HCT116 (cell line): ENCODE results near the gene METTL21C. TPM values are rescaled to one million over a fixed set of nuclear protein-coding genes. Genes with fewer than 3 reads are reported as not detected.

Experiments used
- ATAC-seq: fragments of 200-7000 bp; cut with Tn5 transposase; 2 replicates; pipeline ENCODE4 v1.9.1; 2020; ENCODE audit warnings: mild to moderate bottlenecking, moderate library complexity
- BruUV-seq: library from RNA; stranded (reverse); fragments of 400-500 nt; replicated peaks from 2 replicates; lab custom pipeline; 2021; lab: Mats Ljungman, UMichigan
- CTCF ChIA-PET: fragments of 300-600 bp; sonication (Branson Sonifier 250); formaldehyde crosslinking; loops from one replicate; lab custom pipeline; 2021; ENCODE audit warnings: antibody characterized with exemption; lab: Charles Lee
- POLR2A ChIA-PET: fragments of 300-600, 350-600 bp; sonication (Branson Sonifier 250); formaldehyde crosslinking; loops from one replicate; lab custom pipeline; 2021; ENCODE audit warnings: antibody characterized with exemption; lab: Charles Lee
- RAD21 ChIA-PET, 2 experiments: fragments of 300-600 bp; sonication (Branson Sonifier 250); formaldehyde crosslinking; loops; one replicate each; lab custom pipeline; 2023; ENCODE audit warnings: low total read pairs in 2 of 2; ENCODE audit not compliant: uncharacterized antibody in 2 of 2, unreplicated experiment in 2 of 2, low non-redundant PET in 1 of 2; lab: Charles Lee
- DNase-seq: peaks from one replicate; pipeline ENCODE4 v3.0.0-alpha.2; 2010; ENCODE audit warnings: low read depth, low spot score
- H2AFZ ChIP-seq: fragments of 200-600 bp; shearing (Covaris generic), sonication (generic); 2 replicates; pipeline ENCODE4 v1.6.1; 2017; ENCODE audit warnings: low read depth, mixed run types, mixed read lengths, antibody characterized with exemption, low read length; ENCODE audit not compliant: poor library complexity, severe bottlenecking
- H3K27ac ChIP-seq: 2 replicates; pipeline ENCODE4 v1.5.1; 2012; ENCODE audit warnings: low read depth, low read length
- H3K27me3 ChIP-seq: fragments of 200-600 bp; sonication (generic); 2 replicates; pipeline ENCODE4 v1.6.1; 2016; ENCODE audit warnings: mixed run types, low read length, mixed read lengths; ENCODE audit not compliant: insufficient read depth
- H3K36me3 ChIP-seq, 2 experiments: fragments of 200-500 bp in 1 of 2; fragments of 200-600 bp in 1 of 2; sonication (Bioruptor generic) in 1 of 2; sonication (generic) in 1 of 2; 2 replicates each; pipeline versions ENCODE4 v1.5.1 to v1.6.1; 2014 to 2016; ENCODE audit warnings: low read length in 2 of 2, inconsistent platforms in 1 of 2, mixed read lengths in 1 of 2, mixed run types in 1 of 2; ENCODE audit not compliant: insufficient read depth in 2 of 2, control insufficient read depth in 1 of 2
- H3K4me1 ChIP-seq, 2 experiments: fragments of 200-600 bp in 1 of 2; sonication (generic) in 1 of 2; 2 replicates each; pipeline versions ENCODE4 v1.5.1 to v1.6.1; 2012 to 2017; ENCODE audit warnings: low read length in 2 of 2, inconsistent platforms in 1 of 2, mild to moderate bottlenecking in 1 of 2, mixed read lengths in 1 of 2, mixed run types in 1 of 2, moderate library complexity in 1 of 2; ENCODE audit not compliant: insufficient read depth in 2 of 2, control insufficient read depth in 1 of 2
- H3K4me2 ChIP-seq: fragments of 200-600 bp; sonication (generic); 2 replicates; pipeline ENCODE4 v1.6.1; 2017; ENCODE audit warnings: mixed run types, low read length, mixed read lengths
- H3K4me3 ChIP-seq, 2 experiments: fragments of 200-600 bp in 1 of 2; sonication (generic) in 1 of 2; replicated peaks in 1 of 2; 2 replicates each; pipeline ENCODE4 v1.5.1; 2011 to 2016; ENCODE audit warnings: low read length in 2 of 2, control low read depth in 1 of 2, low read depth in 1 of 2, mild to moderate bottlenecking in 1 of 2, mixed read lengths in 1 of 2, mixed run types in 1 of 2
- H3K79me2 ChIP-seq: fragments of 200-600 bp; sonication (generic); 2 replicates; pipeline ENCODE4 v1.6.1; 2017; ENCODE audit warnings: mild to moderate bottlenecking, mixed run types, low read length, moderate library complexity, mixed read lengths; ENCODE audit not compliant: insufficient read depth
- H3K9ac ChIP-seq: fragments of 200-600 bp; sonication (generic); 2 replicates; pipeline ENCODE4 v1.6.1; 2016; ENCODE audit warnings: low read length, mixed read lengths
- H3K9me2 ChIP-seq: fragments of 200-600 bp; sonication (generic), shearing (Covaris generic); 2 replicates; pipeline ENCODE4 v1.6.1; 2017; ENCODE audit warnings: mixed run types, mild to moderate bottlenecking, moderate library complexity; ENCODE audit not compliant: insufficient read depth
- H3K9me3 ChIP-seq, 2 experiments: fragments of 200-500 bp in 1 of 2; fragments of 200-600 bp in 1 of 2; sonication (Bioruptor generic) in 1 of 2; sonication (generic) in 1 of 2; 2 replicates each; pipeline ENCODE4 v1.6.1; 2014 to 2017; ENCODE audit warnings: low read length in 2 of 2, mixed read lengths in 2 of 2, inconsistent platforms in 1 of 2, low read depth in 1 of 2, mild to moderate bottlenecking in 1 of 2, mixed run types in 1 of 2, moderate library complexity in 1 of 2; ENCODE audit not compliant: control insufficient read depth in 1 of 2, insufficient read depth in 1 of 2
- H4K20me1 ChIP-seq: fragments of 200-600 bp; sonication (generic), shearing (Covaris generic); 2 replicates; pipeline ENCODE4 v1.6.1; 2017; ENCODE audit warnings: mixed run types, mild to moderate bottlenecking, moderate library complexity; ENCODE audit not compliant: insufficient read depth
- CBX3 ChIP-seq: IDR thresholded peaks from 2 replicates; pipeline ENCODE4 v1.6.1; 2012; ENCODE audit warnings: low read depth
- CEBPB ChIP-seq: IDR thresholded peaks from 2 replicates; pipeline ENCODE4 v1.6.1; 2012; ENCODE audit warnings: low read depth
- EZH2phosphoT487 ChIP-seq: fragments of 200-600 bp; IDR thresholded peaks from 2 replicates; pipeline ENCODE4 v1.6.1; 2018; ENCODE audit warnings: antibody characterized with exemption, borderline replicate concordance
- FOSL1 ChIP-seq: IDR thresholded peaks from 2 replicates; pipeline ENCODE4 v1.6.1; 2012; ENCODE audit warnings: low read depth
- JUND ChIP-seq: IDR thresholded peaks from 2 replicates; pipeline ENCODE4 v1.6.1; 2012
- MAX ChIP-seq: IDR thresholded peaks from 2 replicates; pipeline ENCODE4 v1.6.1; 2012
- POLR2AphosphoS5 ChIP-seq: IDR thresholded peaks from 2 replicates; pipeline ENCODE4 v1.6.1; 2011; ENCODE audit warnings: mild to moderate bottlenecking, low read depth, low read length, moderate library complexity
- RAD21 ChIP-seq: IDR thresholded peaks from 2 replicates; pipeline ENCODE4 v1.6.1; 2012; ENCODE audit warnings: low read depth, mild to moderate bottlenecking
- REST ChIP-seq: IDR thresholded peaks from 2 replicates; pipeline ENCODE4 v1.6.1; 2012; ENCODE audit warnings: low read depth
- SIN3A ChIP-seq: IDR thresholded peaks from 2 replicates; pipeline ENCODE4 v1.6.1; 2012; ENCODE audit warnings: low read depth
- SP1 ChIP-seq: IDR thresholded peaks from 2 replicates; pipeline ENCODE4 v1.6.1; 2012; ENCODE audit warnings: low read depth
- SRF ChIP-seq: IDR thresholded peaks from 2 replicates; pipeline ENCODE4 v1.6.1; 2012; ENCODE audit warnings: low read depth
- TCF7L2 ChIP-seq: IDR thresholded peaks from 2 replicates; pipeline ENCODE4 v1.7.0; 2011; ENCODE audit warnings: borderline replicate concordance, inconsistent platforms; ENCODE audit not compliant: insufficient read depth, insufficient read length; ENCODE audit errors: extremely low read depth
- YY1 ChIP-seq: IDR thresholded peaks from 2 replicates; pipeline ENCODE4 v1.6.1; 2011; ENCODE audit warnings: low read length, low read depth, moderate library complexity, mild to moderate bottlenecking; ENCODE audit not compliant: insufficient replicate concordance; ENCODE audit errors: extremely low read depth
- ZBTB33 ChIP-seq: IDR thresholded peaks from 2 replicates; pipeline ENCODE4 v1.6.1; 2011; ENCODE audit warnings: mild to moderate bottlenecking, low read length, moderate library complexity; ENCODE audit not compliant: insufficient replicate concordance; ENCODE audit errors: extremely low read depth
- ZFX ChIP-seq: fragments of 450-650 bp; IDR thresholded peaks from 2 replicates; pipeline ENCODE4 v1.6.1; 2017
- ZNF274 ChIP-seq: fragments of 200-500 bp; sonication (Bioruptor generic); IDR thresholded peaks from 2 replicates; pipeline ENCODE4 v1.6.1; 2014; ENCODE audit warnings: mild to moderate bottlenecking, low read depth, low read length, inconsistent platforms
- intact Hi-C: fragments of 100-400 bp; cut with micrococcal nuclease; formaldehyde crosslinking; loops from 2 replicates; pipeline ENCODE4 v1.10.0; 2022
- total RNA-seq: library from RNA; stranded (reverse); gene quantifications from one replicate; pipeline ENCODE4 v1.2.1, GENCODE V29; 2021; ENCODE audit not compliant: unreplicated experiment

Gene METTL21C
- total RNA-seq, 1 experiment from 2014 or later, result not detected

- H3K9ac ChIP-seq, result no peak overlapping the region
- ChIA-PET POLR2A (no interaction called here), RAD21 (no interaction called here), CTCF (no interaction called here)
- H3K4me3 ChIP-seq, result no peak overlapping the region
- peaks cover 31% of the 10 kb centered on the region for H3K27me3 ChIP-seq
- no peak overlapping the region for H3K27ac ChIP-seq
- BruUV-seq, result no TSS peak
- H3K4me1 ChIP-seq, result no peaks in the 10 kb centered on the region
- H3K9me2 ChIP-seq, result no peaks in the 10 kb centered on the region
- no peaks in the 10 kb centered on the region for H3K36me3 ChIP-seq
- ATAC-seq, result no peak
- H2AFZ ChIP-seq, result no peak overlapping the region
- no peaks in the 10 kb centered on the region for H4K20me1 ChIP-seq
- DNase-seq, result no peak
- TF ChIP-seq TCF7L2 (no peak), JUND (no peak), SRF (no peak), ZFX (no peak), POLR2AphosphoS5 (no peak)
- H3K4me2 ChIP-seq, result no peak overlapping the region
- no peaks in the 10 kb centered on the region for H3K79me2 ChIP-seq
- H3K9me3 ChIP-seq, result no peaks in the 10 kb centered on the region
- intact Hi-C loops, result no loop called here
Measured at GRCh38 chr13:102692491-102692826, 2.4 kb downstream of the METTL21C start.

GRCh38 chr13:102690883-102691282, 4.0 kb downstream of the METTL21C start:
- H3K9me3 ChIP-seq, result no peaks in the 10 kb centered on the region
- H3K27me3 ChIP-seq, result peaks cover 30% of the 10 kb centered on the region
- no peaks in the 10 kb centered on the region for H3K4me1 ChIP-seq
- no peaks in the 10 kb centered on the region for H3K79me2 ChIP-seq
- intact Hi-C loops, result no loop called here
- no peaks in the 10 kb centered on the region for H3K9me2 ChIP-seq
- H3K27ac ChIP-seq, result no peak overlapping the region
- BruUV-seq, result no TSS peak
- H3K36me3 ChIP-seq, result no peaks in the 10 kb centered on the region
- no peak overlapping the region for H3K4me3 ChIP-seq
- ChIA-PET RAD21 (no interaction called here), CTCF (no interaction called here), POLR2A (interaction anchor here (0.7 kb wide), 1 partner anchor 101 kb away, joined by 4 read pairs; no protein-coding TSS in a partner anchor)
- ATAC-seq, result no peak
- no peak for DNase-seq
- H4K20me1 ChIP-seq, result no peaks in the 10 kb centered on the region
- no peak overlapping the region for H3K9ac ChIP-seq
- no peak overlapping the region for H3K4me2 ChIP-seq
- no peak overlapping the region for H2AFZ ChIP-seq
- TF ChIP-seq CBX3 (no peak), MAX (no peak), REST (no peak), YY1 (no peak), FOSL1 (no peak), ZBTB33 (no peak), ZNF274 (no peak), TCF7L2 (no peak), EZH2phosphoT487 (no peak), RAD21 (no peak), SP1 (no peak), SIN3A (no peak), CEBPB (no peak)
